Hair follicle dermal papilla cell (primary cell): ENCODE measurements around the gene UTY. TPM values are rescaled to one million over a fixed set of nuclear protein-coding genes. Genes with fewer than 3 reads are reported as not detected.

ENCODE experiments used
- total RNA-seq: library from RNA; depleted of rRNA; stranded (reverse); fragments of >200 nt; gene quantifications from 2 replicates; pipeline ENCODE4 v1.2.3, GENCODE V29; 2012

The UTY gene
- total RNA-seq = not detected in 2 replicates

DNA sequence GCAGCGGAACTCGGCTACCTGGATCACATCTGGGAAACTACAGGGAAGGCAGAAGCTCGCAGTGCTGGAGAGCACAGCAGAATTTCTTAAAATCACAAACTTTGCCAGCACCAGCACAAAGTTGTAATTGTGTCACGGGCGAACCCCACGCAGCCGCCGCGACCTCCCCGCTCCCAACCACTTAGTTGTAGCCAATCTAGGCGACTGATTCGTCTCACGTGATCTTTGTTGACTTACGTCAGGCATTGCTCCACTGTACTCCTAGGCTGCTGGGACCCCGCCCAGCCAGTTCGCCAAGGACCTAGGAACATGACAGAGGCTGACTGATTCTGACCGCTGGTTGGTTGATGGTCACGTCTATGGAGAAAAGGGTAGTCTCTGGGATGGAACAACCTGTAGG lies at the start of gene UTY:
TSS of gene UTY (minus strand) at position 206 of the 400 bp plus-strand sequence. CDS start 368 bp downstream, outside the sequence.

Other genes starting within 250 kb of the UTY start
- gene TMSB4Y, start 223.9 kb upstream of the UTY start, total RNA-seq = not detected in 2 replicates